GM19035 (cell line): ENCODE data around the gene LRRC2.
A peak's percentile ranks its signal among the peaks of the same experiment; 100 is the strongest.
"Not testable (repeated sequence)": the region's sequence is repeated elsewhere in the genome, so short reads cannot be mapped to it uniquely, and the experiment has no call there.

Experiments used
- ATAC-seq: cut with Tn5 transposase; IDR thresholded peaks from one replicate; pipeline ENCODE4 v1.9.1; 2021; ENCODE audit not compliant: unreplicated experiment

LRRC2 gene

GRCh38 chr3:46500656-46501635 lies 65.2 kb downstream of the LRRC2 start:
- no peak for ATAC-seq

GRCh38 chr3:46498916-46499519 lies 67.1 kb downstream of the LRRC2 start:
- no peak for ATAC-seq

GRCh38 chr3:46497556-46498265 lies 68.4 kb downstream of the LRRC2 start, which contains the start of gene RTP3:
Gene RTP3 (plus strand): TSS chr3:46497976. CDS start chr3:46498063, 87 bp downstream.
- ATAC-seq, result no peak

- ATAC-seq, result no peak
These were observed 69.2 kb downstream of the LRRC2 start for GRCh38 chr3:46496746-46497555.

- ATAC-seq, result no peak
These were observed 70.1 kb downstream of the LRRC2 start for GRCh38 chr3:46495901-46496456.

GRCh38 chr3:46494491-46494890 lies 71.6 kb downstream of the LRRC2 start:
- not testable (repeated sequence) for ATAC-seq

- ATAC-seq, result no peak
These were observed 73.1 kb downstream of the LRRC2 start for GRCh38 chr3:46492890-46493547.

- no peak for ATAC-seq
These were observed 74.7 kb downstream of the LRRC2 start for GRCh38 chr3:46491089-46492070.

GRCh38 chr3:46490338-46491084 lies 75.6 kb downstream of the LRRC2 start:
- no peak for ATAC-seq

- ATAC-seq, result no peak
These were observed 76.2 kb downstream of the LRRC2 start for GRCh38 chr3:46489875-46490274.

GRCh38 chr3:46489381-46489780 lies 76.7 kb downstream of the LRRC2 start:
- no peak for ATAC-seq

- ATAC-seq, result peak; percentile 96
These were observed 77.3 kb downstream of the LRRC2 start for GRCh38 chr3:46488735-46489361.

- ATAC-seq, result no peak
These were observed 80.3 kb downstream of the LRRC2 start for GRCh38 chr3:46485779-46486175.

GRCh38 chr3:46484911-46485778 lies 81.0 kb downstream of the LRRC2 start:
- no peak for ATAC-seq

- ATAC-seq, result no peak
These were observed 81.7 kb downstream of the LRRC2 start for GRCh38 chr3:46484388-46484787.

GRCh38 chr3:46483825-46484224 lies 82.3 kb downstream of the LRRC2 start:
- ATAC-seq, result no peak
